Measurements from ENCODE around the gene CFB.

CFB gene

DNA sequence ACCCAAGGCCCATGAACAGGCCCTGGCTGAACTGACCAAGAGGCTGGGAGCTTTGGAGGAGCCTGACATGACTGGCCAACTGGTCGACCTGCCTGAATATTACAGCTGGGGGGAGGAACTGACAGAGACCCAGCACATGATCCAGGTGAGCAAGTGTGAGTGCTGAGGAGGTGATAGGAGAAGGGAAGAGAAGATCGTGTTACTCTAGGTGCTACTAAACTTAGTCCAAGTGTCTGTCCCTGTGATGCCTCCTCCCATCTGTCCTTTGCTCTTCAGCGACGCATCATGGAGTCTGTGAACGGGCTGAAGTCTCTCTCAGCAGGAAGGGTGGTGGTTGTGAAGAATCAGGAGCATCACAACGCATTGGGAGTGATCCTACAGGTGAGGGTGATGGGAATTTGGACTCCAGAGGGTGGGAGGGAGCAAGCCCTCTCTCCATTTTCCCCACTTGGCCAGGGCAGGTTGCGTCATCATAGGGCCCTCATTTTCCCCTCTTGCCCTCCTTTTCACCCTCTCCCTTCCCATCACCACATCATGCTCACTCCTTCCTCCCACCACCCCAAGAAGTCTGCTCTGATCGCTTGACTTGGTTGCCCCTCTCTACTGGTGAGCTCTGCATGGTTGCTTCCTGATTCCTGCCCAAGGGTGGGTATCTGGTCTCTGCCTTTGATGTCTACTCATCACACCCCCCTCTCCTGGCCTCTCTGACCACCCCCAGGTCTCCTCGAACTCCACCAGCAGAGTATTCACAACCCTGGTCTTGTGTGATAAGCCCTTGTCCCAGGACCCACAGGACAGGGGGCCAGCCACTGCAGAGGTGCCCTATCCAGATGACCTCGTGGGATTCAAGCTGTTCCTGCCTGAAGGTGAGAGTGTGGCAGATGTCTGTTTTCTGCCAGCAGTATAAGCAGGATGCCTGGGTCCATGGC is 21.4 kb downstream of the CFB start:
- no CpG with 5 or more reads among the region's 10 CpGs for WGBS (ENCODE audit: extremely low coverage, insufficient coverage, insufficient read length)

GRCh38 chr6:31967926-31968320 is 22.0 kb downstream of the CFB start:
- Histone ChIP-seq H3K23ac (ENCODE audit: low read length) (no peak overlapping the region), H3K27ac (ENCODE audit: low read depth, low read length) (no peak overlapping the region), H3K9me3 (ENCODE audit: insufficient read depth, low read depth, low read length) (no peaks in the 10 kb centered on the region), H2AFZ (ENCODE audit: insufficient read depth, low read length, poor library complexity) (no peak overlapping the region), H3K27me3 (ENCODE audit: insufficient read depth, low read length) (no peaks in the 10 kb centered on the region), H3K4me1 (ENCODE audit: control insufficient read depth in 1 of 2, insufficient read depth in 2 of 2, low read length in 2 of 2) (peaks cover 7 to 10% of the 10 kb centered on the region in 2 experiments), H3K79me2 (ENCODE audit: control insufficient read depth, insufficient read depth, low read length, poor library complexity) (peaks cover 2% of the 10 kb centered on the region), H2BK12ac (ENCODE audit: low read length) (no peak overlapping the region), H3K4me3 (ENCODE audit: low read depth, low read length) (no peak overlapping the region), H4K12ac (ENCODE audit: low read depth, low read length) (no peak overlapping the region), H2BK5ac (ENCODE audit: low read depth, low read length, poor library complexity) (no peak overlapping the region), H2AK5ac (ENCODE audit: low read length) (no peak overlapping the region), H3K79me1 (ENCODE audit: low read length) (peaks cover 11% of the 10 kb centered on the region), H3K9ac (ENCODE audit: low read length) (no peak overlapping the region), H3K36me3 (ENCODE audit: control insufficient read depth in 1 of 2, insufficient read depth in 2 of 2, low read length in 2 of 2) (peaks cover 67 to 68% of the 10 kb centered on the region in 2 experiments), H4K91ac (ENCODE audit: low read depth, low read length) (no peak overlapping the region), H3K18ac (ENCODE audit: low read length) (no peak overlapping the region), H2BK120ac (ENCODE audit: insufficient read depth, low read length, poor library complexity) (no peak overlapping the region), H3K14ac (ENCODE audit: low read length) (no peak overlapping the region), H3K4ac (ENCODE audit: low read depth, low read length) (no peak overlapping the region), H3K4me2 (ENCODE audit: low read length) (no peak overlapping the region), H4K8ac (ENCODE audit: low read depth, low read length) (no peak overlapping the region)
- DNase-seq = no peak
- WGBS (ENCODE audit: extremely low coverage, insufficient coverage, insufficient read length) = no CpG with 5 or more reads among the region's 3 CpGs

More for the DNA sequence above, 21.4 kb downstream of the CFB start:
- no peak overlapping the region for H4K12ac ChIP-seq (ENCODE audit: low read depth, low read length)
- no peaks in the 10 kb centered on the region for H3K79me2 ChIP-seq (ENCODE audit: control insufficient read depth, insufficient read depth, low read length, poor library complexity)
- no peak overlapping the region for H2BK5ac ChIP-seq (ENCODE audit: low read depth, low read length, poor library complexity)
- H3K27me3 ChIP-seq (ENCODE audit: insufficient read depth, low read length) = no peaks in the 10 kb centered on the region
- peaks cover 7% of the 10 kb centered on the region for H3K79me1 ChIP-seq (ENCODE audit: low read length)
- no peaks in the 10 kb centered on the region for H3K9me3 ChIP-seq (ENCODE audit: insufficient read depth, low read depth, low read length)
- H3K18ac ChIP-seq (ENCODE audit: low read length) = no peak overlapping the region
- no peak overlapping the region for H3K23ac ChIP-seq (ENCODE audit: low read length)
- H2BK120ac ChIP-seq (ENCODE audit: insufficient read depth, low read length, poor library complexity) = no peak overlapping the region
- H2AFZ ChIP-seq (ENCODE audit: insufficient read depth, low read length, poor library complexity) = no peak overlapping the region
- H3K4me3 ChIP-seq (ENCODE audit: low read depth, low read length) = no peak overlapping the region
- DNase-seq = no peak
- H3K4ac ChIP-seq (ENCODE audit: low read depth, low read length) = no peak overlapping the region
- peaks cover 5 to 6% of the 10 kb centered on the region in 2 experiments for H3K4me1 ChIP-seq (ENCODE audit: control insufficient read depth in 1 of 2, insufficient read depth in 2 of 2, low read length in 2 of 2)
- H3K27ac ChIP-seq (ENCODE audit: low read depth, low read length) = no peak overlapping the region
- no peak overlapping the region for H2BK12ac ChIP-seq (ENCODE audit: low read length)
- H4K91ac ChIP-seq (ENCODE audit: low read depth, low read length) = no peak overlapping the region
- no peak overlapping the region for H3K9ac ChIP-seq (ENCODE audit: low read length)
- H3K14ac ChIP-seq (ENCODE audit: low read length) = no peak overlapping the region
- H2AK5ac ChIP-seq (ENCODE audit: low read length) = no peak overlapping the region
- peaks cover 74% of the 10 kb centered on the region in 2 experiments for H3K36me3 ChIP-seq (ENCODE audit: control insufficient read depth in 1 of 2, insufficient read depth in 2 of 2, low read length in 2 of 2)
- H3K4me2 ChIP-seq (ENCODE audit: low read length) = no peak overlapping the region
- H4K8ac ChIP-seq (ENCODE audit: low read depth, low read length) = no peak overlapping the region

DNA sequence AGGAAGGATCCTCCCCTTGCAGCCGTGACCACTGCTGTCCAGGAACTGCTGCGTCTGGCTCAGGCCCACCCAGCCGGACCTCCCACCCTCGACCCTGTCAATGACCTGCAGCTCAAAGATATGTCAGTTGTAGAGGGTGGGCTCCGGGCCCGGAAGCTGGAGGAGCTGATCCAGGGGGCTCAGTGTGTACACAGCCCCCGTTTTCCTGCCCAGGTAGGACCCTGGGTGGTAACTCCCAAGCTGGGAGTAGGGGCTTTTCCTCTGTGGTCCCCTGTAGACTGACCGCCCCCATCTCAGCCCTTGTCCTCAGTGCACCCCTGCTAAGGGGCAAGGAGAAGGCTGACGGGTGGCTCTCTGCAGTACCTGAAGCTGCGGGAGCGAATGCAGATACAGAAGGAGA is 22.4 kb downstream of the CFB start:
- peaks cover 11% of the 10 kb centered on the region for H3K79me1 ChIP-seq (ENCODE audit: low read length)
- no peaks in the 10 kb centered on the region for H3K9me3 ChIP-seq (ENCODE audit: insufficient read depth, low read depth, low read length)
- no peak overlapping the region for H3K9ac ChIP-seq (ENCODE audit: low read length)
- H2BK5ac ChIP-seq (ENCODE audit: low read depth, low read length, poor library complexity) = no peak overlapping the region
- no peak overlapping the region for H2AK5ac ChIP-seq (ENCODE audit: low read length)
- H4K91ac ChIP-seq (ENCODE audit: low read depth, low read length) = no peak overlapping the region
- H3K27ac ChIP-seq (ENCODE audit: low read depth, low read length) = no peak overlapping the region
- H3K27me3 ChIP-seq (ENCODE audit: insufficient read depth, low read length) = no peaks in the 10 kb centered on the region
- no peak overlapping the region for H2BK120ac ChIP-seq (ENCODE audit: insufficient read depth, low read length, poor library complexity)
- peaks cover 9 to 12% of the 10 kb centered on the region in 2 experiments for H3K4me1 ChIP-seq (ENCODE audit: control insufficient read depth in 1 of 2, insufficient read depth in 2 of 2, low read length in 2 of 2)
- no peak overlapping the region for H4K12ac ChIP-seq (ENCODE audit: low read depth, low read length)
- H2BK12ac ChIP-seq (ENCODE audit: low read length) = no peak overlapping the region
- DNase-seq = no peak
- H3K18ac ChIP-seq (ENCODE audit: low read length) = no peak overlapping the region
- H3K4me2 ChIP-seq (ENCODE audit: low read length) = no peak overlapping the region
- no peak overlapping the region for H3K14ac ChIP-seq (ENCODE audit: low read length)
- H3K4ac ChIP-seq (ENCODE audit: low read depth, low read length) = no peak overlapping the region
- no peak overlapping the region for H3K4me3 ChIP-seq (ENCODE audit: low read depth, low read length)
- no CpG with 5 or more reads among the region's 11 CpGs for WGBS (ENCODE audit: extremely low coverage, insufficient coverage, insufficient read length)
- H3K23ac ChIP-seq (ENCODE audit: low read length) = no peak overlapping the region
- H3K79me2 ChIP-seq (ENCODE audit: control insufficient read depth, insufficient read depth, low read length, poor library complexity) = peaks cover 2% of the 10 kb centered on the region
- no peak overlapping the region for H4K8ac ChIP-seq (ENCODE audit: low read depth, low read length)
- no peak overlapping the region for H2AFZ ChIP-seq (ENCODE audit: insufficient read depth, low read length, poor library complexity)
- H3K36me3 ChIP-seq (ENCODE audit: control insufficient read depth in 1 of 2, insufficient read depth in 2 of 2, low read length in 2 of 2) = peaks cover 64% of the 10 kb centered on the region in 2 experiments

- Histone ChIP-seq H3K27me3 (ENCODE audit: insufficient read depth, low read length) (no peaks in the 10 kb centered on the region), H2AFZ (ENCODE audit: insufficient read depth, low read length, poor library complexity) (no peak overlapping the region), H3K79me1 (ENCODE audit: low read length) (peaks cover 11% of the 10 kb centered on the region), H4K8ac (ENCODE audit: low read depth, low read length) (no peak overlapping the region), H3K27ac (ENCODE audit: low read depth, low read length) (no peak overlapping the region), H2BK12ac (ENCODE audit: low read length) (no peak overlapping the region), H4K12ac (ENCODE audit: low read depth, low read length) (no peak overlapping the region), H4K91ac (ENCODE audit: low read depth, low read length) (no peak overlapping the region), H3K4me2 (ENCODE audit: low read length) (no peak overlapping the region), H3K4me3 (ENCODE audit: low read depth, low read length) (no peak overlapping the region), H3K4ac (ENCODE audit: low read depth, low read length) (no peak overlapping the region), H2BK5ac (ENCODE audit: low read depth, low read length, poor library complexity) (no peak overlapping the region), H2BK120ac (ENCODE audit: insufficient read depth, low read length, poor library complexity) (no peak overlapping the region), H3K36me3 (ENCODE audit: control insufficient read depth in 1 of 2, insufficient read depth in 2 of 2, low read length in 2 of 2) (peaks cover 57% of the 10 kb centered on the region in 2 experiments), H3K23ac (ENCODE audit: low read length) (no peak overlapping the region), H3K9me3 (ENCODE audit: insufficient read depth, low read depth, low read length) (no peaks in the 10 kb centered on the region), H3K18ac (ENCODE audit: low read length) (no peak overlapping the region), H3K79me2 (ENCODE audit: control insufficient read depth, insufficient read depth, low read length, poor library complexity) (peaks cover 2% of the 10 kb centered on the region), H3K4me1 (ENCODE audit: control insufficient read depth in 1 of 2, insufficient read depth in 2 of 2, low read length in 2 of 2) (peaks cover 9 to 12% of the 10 kb centered on the region in 2 experiments), H2AK5ac (ENCODE audit: low read length) (no peak overlapping the region), H3K9ac (ENCODE audit: low read length) (no peak overlapping the region), H3K14ac (ENCODE audit: low read length) (no peak overlapping the region)
- no CpG with 5 or more reads among the region's 23 CpGs for WGBS (ENCODE audit: extremely low coverage, insufficient coverage, insufficient read length)
- no peak for DNase-seq
These were observed 23.2 kb downstream of the CFB start for GRCh38 chr6:31968791-31969711.
